Naive thymus-derived CD4-positive, alpha-beta T cell (primary cell): ENCODE data around the gene SECTM1. TPM values are rescaled to one million over a fixed set of nuclear protein-coding genes. Genes with fewer than 3 reads are reported as not detected.

Source experiments
- ATAC-seq: fragments of 150-1000 bp; cut with Tn5 transposase; 2 replicates; pipeline ENCODE4 v1.10.0; 2021; ENCODE audit warnings: mild to moderate bottlenecking, moderate library complexity
- CTCF ChIA-PET: fragments of 350-600 bp; sonication (Branson Sonifier 250); formaldehyde crosslinking; loops from one replicate; lab custom pipeline; 2021; ENCODE audit warnings: antibody characterized with exemption; lab: Charles Lee
- POLR2A ChIA-PET: fragments of 350-600 bp; sonication (Branson Sonifier 250); formaldehyde crosslinking; loops from one replicate; lab custom pipeline; 2021; ENCODE audit warnings: antibody characterized with exemption, inconsistent platforms; lab: Charles Lee
- DNase-seq, 9 donors: peaks; one replicate each; pipeline versions ENCODE4 v3.0.0 to v3.0.0-alpha.2; 2020 to 2022; ENCODE audit warnings: mixed read lengths in 1 of 9
- H3K27ac ChIP-seq: one replicate; pipeline ENCODE4 v1.7.0; 2013; ENCODE audit warnings: mild to moderate bottlenecking, low read depth, low read length, moderate library complexity
- H3K27me3 ChIP-seq, 2 donors: one replicate each; pipeline ENCODE4 v1.7.0; 2013; ENCODE audit warnings: low read length in 2 of 2, mild to moderate bottlenecking in 2 of 2, moderate library complexity in 2 of 2; ENCODE audit not compliant: control insufficient read depth in 2 of 2, insufficient read depth in 2 of 2
- H3K36me3 ChIP-seq, 3 experiments: 1 replicate in 2 of 3; 2 replicates in 1 of 3; pipeline ENCODE4 v1.7.0; 2013; ENCODE audit warnings: low read length in 3 of 3, mild to moderate bottlenecking in 3 of 3, moderate library complexity in 1 of 3; ENCODE audit not compliant: insufficient read depth in 3 of 3, control insufficient read depth in 2 of 3
- H3K4me1 ChIP-seq, 2 donors: one replicate each; pipeline ENCODE4 v1.7.0; 2013; ENCODE audit warnings: low read length in 2 of 2, mild to moderate bottlenecking in 2 of 2, moderate library complexity in 1 of 2; ENCODE audit not compliant: control insufficient read depth in 2 of 2, insufficient read depth in 2 of 2
- H3K4me3 ChIP-seq: 2 replicates; pipeline ENCODE4 v1.7.0; 2013; ENCODE audit warnings: mild to moderate bottlenecking, low read length
- H3K9me3 ChIP-seq, 3 experiments: 1 replicate in 2 of 3; 2 replicates in 1 of 3; pipeline ENCODE4 v1.7.0; 2013; ENCODE audit warnings: low read length in 3 of 3; ENCODE audit not compliant: control insufficient read depth in 2 of 3
- H3K27ac Mint-ChIP-seq, 9 donors: one replicate each; pipeline ENCODE4 v1.8.0; 2020 to 2022; ENCODE audit warnings: mixed read lengths in 9 of 9, mild to moderate bottlenecking in 8 of 9, moderate library complexity in 5 of 9, inconsistent platforms in 2 of 9
- H3K27me3 Mint-ChIP-seq, 5 donors: one replicate each; pipeline ENCODE4 v1.8.0; 2021 to 2022; ENCODE audit warnings: mixed read lengths in 5 of 5, mild to moderate bottlenecking in 1 of 5
- H3K36me3 Mint-ChIP-seq, 5 donors: one replicate each; pipeline ENCODE4 v1.8.0; 2020 to 2022; ENCODE audit warnings: mixed read lengths in 5 of 5, mild to moderate bottlenecking in 3 of 5, inconsistent platforms in 1 of 5
- H3K4me1 Mint-ChIP-seq, 7 donors: one replicate each; pipeline ENCODE4 v1.8.0; 2020 to 2022; ENCODE audit warnings: mixed read lengths in 7 of 7, mild to moderate bottlenecking in 3 of 7, inconsistent platforms in 1 of 7
- H3K4me3 Mint-ChIP-seq, 10 donors: one replicate each; pipeline ENCODE4 v1.8.0; 2020 to 2022; ENCODE audit warnings: mild to moderate bottlenecking in 10 of 10, mixed read lengths in 10 of 10, moderate library complexity in 6 of 10, inconsistent platforms in 2 of 10
- H3K9me3 Mint-ChIP-seq, 11 donors: one replicate each; pipeline ENCODE4 v1.8.0; 2020 to 2022; ENCODE audit warnings: mixed read lengths in 11 of 11, mild to moderate bottlenecking in 4 of 11, inconsistent platforms in 1 of 11, moderate library complexity in 1 of 11
- intact Hi-C, 2 donors: fragments of 100-400 bp; cut with micrococcal nuclease; formaldehyde crosslinking; loops; one replicate each; pipeline ENCODE4 v1.15.1; 2023
- polyA plus RNA-seq, 2 donors: library from polyadenylated mRNA; unstranded; fragments of 300-500 nt; fragmentation: Illumina TruSeq; gene quantifications; one replicate each; pipeline ENCODE4 v1.2.3, GENCODE V29; 2021
- total RNA-seq, 6 experiments: library from RNA in 5 of 6; stranded (reverse) in 5 of 6; gene quantifications; 1 replicate in 5 of 6; 2 replicates in 1 of 6; pipeline ENCODE4 v1.2.3 and lab custom pipeline; 2021 to 2026

Gene SECTM1
- total and polyA plus RNA-seq, 7 experiments from 2014 or later, result 1.5 to 32.4 (median 3.2) TPM

DNA sequence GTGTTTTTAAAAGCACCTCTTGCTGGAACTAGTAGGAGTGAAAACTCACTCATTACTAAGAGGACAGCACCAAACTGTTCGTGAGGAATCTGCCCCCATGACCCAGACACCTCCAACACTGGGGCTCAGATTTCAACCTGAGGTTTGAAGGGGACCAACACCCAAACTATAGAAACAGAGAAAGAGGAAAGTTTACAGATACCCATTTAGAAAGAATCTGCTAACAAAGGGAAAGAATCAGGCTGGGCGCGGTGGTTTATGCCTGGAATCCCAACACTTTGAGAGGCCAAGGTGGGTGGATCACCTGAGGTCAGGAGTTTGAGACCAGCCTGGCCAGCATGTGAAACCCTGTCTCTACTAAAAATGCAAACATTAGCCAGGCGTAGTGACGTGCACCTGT is 56.6 kb downstream of the SECTM1 start:
- ATAC-seq, result no peak

GRCh38 chr17:82275326-82275725 is 58.2 kb downstream of the SECTM1 start:
- CTCF ChIA-PET, result interaction anchor here (0.9 kb wide), 1 partner anchor 69 kb away, joined by 3 read pairs; no protein-coding TSS in a partner anchor
- Mint-ChIP-seq H3K4me1 (peaks cover 20 to 29% (median 23%) of the 10 kb centered on the region in 7 donors), H3K4me3 (peak overlapping the region in 1 of 10 donors; percentile 86), H3K36me3 (peaks cover 4 to 11% (median 8%) of the 10 kb centered on the region in 5 donors), H3K27me3 (no peaks in the 10 kb centered on the region), H3K9me3 (no peaks in the 10 kb centered on the region), H3K27ac (peak overlapping the region in 2 of 9 donors; percentile 28 to 62)
- intact Hi-C loops, result no loop called here
- Histone ChIP-seq H3K27ac (no peak overlapping the region), H3K9me3 (no peaks in the 10 kb centered on the region), H3K4me1 (peaks cover 26% of the 10 kb centered on the region in 2 donors), H3K36me3 (peaks cover 5 to 19% (median 13%) of the 10 kb centered on the region in 3 experiments), H3K27me3 (no peaks in the 10 kb centered on the region), H3K4me3 (no peak overlapping the region)
- no peak for DNase-seq
- POLR2A ChIA-PET, result interaction anchor here (4.5 kb wide), 1 partner anchor 23 kb away, joined by 32 read pairs; no protein-coding TSS in a partner anchor
- no peak for ATAC-seq

More for the DNA sequence above, 56.6 kb downstream of the SECTM1 start:
- POLR2A ChIA-PET, result interaction anchor here (4.5 kb wide), 1 partner anchor 21 kb away, joined by 32 read pairs; no protein-coding TSS in a partner anchor
- Histone ChIP-seq H3K27ac (no peak overlapping the region), H3K4me1 (peaks cover 9 to 20% of the 10 kb centered on the region in 2 donors), H3K4me3 (no peak overlapping the region), H3K27me3 (no peaks in the 10 kb centered on the region), H3K36me3 (peaks cover 0 to 5% (median 4%) of the 10 kb centered on the region in 3 experiments), H3K9me3 (no peaks in the 10 kb centered on the region)
- H3K27ac Mint-ChIP-seq, result peak overlapping the region in 1 of 9 donors; percentile 19
- CTCF ChIA-PET, result no interaction called here
- peaks cover 12 to 25% (median 18%) of the 10 kb centered on the region in 7 donors for H3K4me1 Mint-ChIP-seq
- no peaks in the 10 kb centered on the region for H3K27me3 Mint-ChIP-seq
- intact Hi-C loops, result no loop called here
- DNase-seq, result no peak
- no peaks in the 10 kb centered on the region for H3K9me3 Mint-ChIP-seq
- H3K36me3 Mint-ChIP-seq, result peaks cover 4 to 6% (median 5%) of the 10 kb centered on the region in 5 donors
- peak overlapping the region in 1 of 10 donors; percentile 7 for H3K4me3 Mint-ChIP-seq

DNA sequence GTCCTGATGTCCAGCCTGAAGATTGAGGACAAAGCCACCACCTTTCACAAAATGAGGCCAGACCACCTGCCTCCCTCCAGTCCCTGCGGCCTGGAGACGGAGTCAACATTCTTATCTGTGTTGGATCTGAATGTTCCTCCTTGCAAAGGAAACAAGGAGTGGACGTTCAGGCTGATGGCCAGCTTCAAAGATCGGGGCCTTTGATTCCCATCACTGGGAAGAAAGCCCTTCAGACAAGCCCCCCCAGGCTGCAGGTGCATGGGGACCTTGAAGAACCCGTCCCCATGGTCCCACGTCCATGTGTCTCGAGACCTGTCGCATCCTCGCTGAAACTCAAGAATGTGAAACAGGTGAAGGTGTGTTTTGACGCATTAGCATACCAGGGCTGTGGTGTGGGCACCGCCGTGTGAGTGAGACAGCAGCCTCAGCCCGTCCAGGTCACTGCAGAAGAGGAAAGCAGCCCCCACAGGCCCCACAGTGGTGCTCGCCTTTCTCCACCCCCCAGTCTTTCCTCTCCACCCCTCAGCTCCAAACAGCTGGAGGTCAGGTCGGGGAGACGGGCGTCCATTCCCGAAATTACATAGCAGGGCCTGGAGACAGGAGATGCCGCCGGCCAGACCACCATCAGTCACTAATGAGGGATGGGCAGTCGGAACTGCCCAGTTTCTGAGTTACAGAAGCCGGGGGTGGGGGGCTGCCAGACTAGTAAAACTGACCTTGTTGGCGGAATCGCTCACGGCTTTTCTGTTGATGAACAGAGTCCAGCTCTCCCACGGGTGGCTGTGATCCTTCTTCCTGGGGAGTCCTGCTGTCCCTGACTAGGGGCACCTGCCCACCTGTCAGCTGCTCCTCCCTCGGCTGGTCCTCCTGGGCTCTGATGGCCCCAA is 59.2 kb downstream of the SECTM1 start:
- ChIA-PET POLR2A (interaction anchor here (0.6 to 4.5 kb wide), 8 partner anchors 15 to 151 kb away, joined by 3 to 32 read pairs (median 4); no protein-coding TSS in a partner anchor), CTCF (interaction anchor here (0.9 kb wide), 1 partner anchor 68 kb away, joined by 3 read pairs; no protein-coding TSS in a partner anchor)
- ATAC-seq (no peak), DNase-seq (no peak)
- Histone ChIP-seq H3K36me3 (peaks cover 5 to 24% (median 13%) of the 10 kb centered on the region in 3 experiments), H3K27me3 (no peaks in the 10 kb centered on the region), H3K4me3 (peak overlapping the region; percentile 60), H3K4me1 (peaks cover 35 to 36% of the 10 kb centered on the region in 2 donors), H3K9me3 (no peaks in the 10 kb centered on the region), H3K27ac (peak overlapping the region; percentile 97)
- peak overlapping the region; percentile 35 to 95 (median 70) for H3K4me3 Mint-ChIP-seq
- peaks cover 4 to 20% (median 10%) of the 10 kb centered on the region in 5 donors for H3K36me3 Mint-ChIP-seq
- no peaks in the 10 kb centered on the region for H3K9me3 Mint-ChIP-seq
- intact Hi-C loops, result no loop called here
- H3K4me1 Mint-ChIP-seq, result peaks cover 30 to 39% (median 33%) of the 10 kb centered on the region in 7 donors
- no peaks in the 10 kb centered on the region for H3K27me3 Mint-ChIP-seq
- H3K27ac Mint-ChIP-seq, result peak overlapping the region in 7 of 9 donors; percentile 28 to 98 (median 69)

- ATAC-seq (peak; percentile 90), DNase-seq (peak; percentile 83 to 97 (median 92))
- ChIA-PET CTCF (no interaction called here), POLR2A (interaction anchor here (0.6 to 4.5 kb wide), 8 partner anchors 16 to 150 kb away, joined by 3 to 32 read pairs (median 4); no protein-coding TSS in a partner anchor)
- Histone ChIP-seq H3K27ac (peak within 1 kb of the TSS; percentile 97), H3K27me3 (no peaks in the 10 kb centered on the region), H3K9me3 (no peaks in the 10 kb centered on the region), H3K4me1 (peaks cover 37 to 42% of the 10 kb centered on the region in 2 donors), H3K36me3 (peaks cover 5 to 29% (median 13%) of the 10 kb centered on the region in 3 experiments), H3K4me3 (peak within 1 kb of the TSS; percentile 60)
- Mint-ChIP-seq H3K9me3 (no peaks in the 10 kb centered on the region), H3K4me1 (peaks cover 36 to 46% (median 41%) of the 10 kb centered on the region in 7 donors), H3K27ac (peak within 1 kb of the TSS; percentile 92 to 99 (median 98)), H3K27me3 (no peaks in the 10 kb centered on the region), H3K4me3 (peak within 1 kb of the TSS; percentile 80 to 97 (median 93)), H3K36me3 (peaks cover 4 to 23% (median 10%) of the 10 kb centered on the region in 5 donors)
- intact Hi-C loops, result loop anchor here (1.0 to 2.0 kb wide), 9 partner anchors 15 to 67 kb away; partner anchors contain the start of genes CD7 (in 1 of the 2) and SLC16A3 (in 1 of the 2)
Measured at GRCh38 chr17:82273327-82274133, 60.0 kb downstream of the SECTM1 start, which contains the start of gene CSNK1D. Gene CSNK1D (minus strand): TSS chr17:82273700. CDS start chr17:82273381, 319 bp downstream.

DNA sequence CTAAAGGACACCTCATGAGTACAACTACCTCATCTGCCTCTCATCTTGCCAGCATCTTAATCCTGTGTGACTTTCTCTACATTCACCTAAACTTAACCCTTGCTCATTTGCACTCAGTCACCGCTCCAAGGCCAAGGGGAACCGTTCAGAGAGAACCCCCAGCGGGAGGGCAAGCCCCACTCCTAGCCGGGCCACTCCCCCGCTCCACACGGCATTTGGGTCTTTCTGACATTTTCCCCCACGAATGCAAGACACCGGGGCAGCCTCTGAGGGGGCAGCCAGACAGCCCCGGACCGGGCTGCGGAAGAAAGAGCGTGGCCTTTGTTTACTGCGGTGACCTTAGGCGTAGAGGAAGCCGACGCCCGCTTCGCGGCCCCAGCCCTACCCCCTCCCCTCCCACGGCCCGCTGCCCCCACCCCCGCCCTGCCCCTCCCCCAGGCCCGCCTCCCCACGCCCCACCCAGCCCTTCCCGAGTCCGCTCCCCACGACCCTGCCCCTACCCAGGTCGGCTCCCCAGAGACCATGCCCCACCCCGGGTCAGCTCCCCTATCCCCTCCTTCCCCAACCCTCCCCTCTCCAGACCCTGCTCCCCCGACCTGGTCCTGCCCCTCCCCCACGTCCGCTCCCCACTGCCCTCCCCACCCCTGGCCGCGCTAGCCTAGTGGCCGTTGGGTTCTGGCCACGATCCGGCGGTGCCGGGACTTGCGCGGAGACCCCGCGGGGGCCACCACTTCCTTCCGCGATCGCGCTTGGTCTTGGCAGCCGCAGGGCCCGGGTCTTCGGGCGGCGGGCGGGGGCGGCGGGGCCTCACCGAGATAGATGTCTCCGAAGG is 60.9 kb downstream of the SECTM1 start:
- Histone ChIP-seq H3K4me3 (peak overlapping the region; percentile 60), H3K27ac (peak overlapping the region; percentile 97), H3K9me3 (no peaks in the 10 kb centered on the region), H3K27me3 (no peaks in the 10 kb centered on the region), H3K4me1 (peaks cover 45 to 50% of the 10 kb centered on the region in 2 donors), H3K36me3 (peaks cover 5 to 29% (median 13%) of the 10 kb centered on the region in 3 experiments)
- DNase-seq, result peak in 8 of 9 donors; percentile 24 to 54 (median 47)
- peaks cover 44 to 53% (median 48%) of the 10 kb centered on the region in 7 donors for H3K4me1 Mint-ChIP-seq
- H3K27ac Mint-ChIP-seq, result peak overlapping the region; percentile 92 to 99 (median 96)
- ChIA-PET POLR2A (interaction anchor here (1.0 to 4.5 kb wide), 5 partner anchors 20 to 36 kb away, joined by 3 to 32 read pairs (median 9); no protein-coding TSS in a partner anchor), CTCF (no interaction called here)
- peaks cover 4 to 23% (median 10%) of the 10 kb centered on the region in 5 donors for H3K36me3 Mint-ChIP-seq
- no peaks in the 10 kb centered on the region for H3K27me3 Mint-ChIP-seq
- intact Hi-C loops, result loop anchor here (1.0 to 2.0 kb wide), 9 partner anchors 16 to 66 kb away; partner anchors contain the start of genes CD7 (in 1 of the 2) and SLC16A3 (in 1 of the 2)
- peak; percentile 29 for ATAC-seq
- H3K4me3 Mint-ChIP-seq, result peak overlapping the region; percentile 80 to 97 (median 93)
- no peaks in the 10 kb centered on the region for H3K9me3 Mint-ChIP-seq
